GM23338 (cell line): ENCODE results near the gene ZFR2. TPM values are rescaled to one million over a fixed set of nuclear protein-coding genes. Genes with fewer than 3 reads are reported as not detected.

Experiments used
- ATAC-seq: fragments of 200-7000 bp; cut with Tn5 transposase; 3 replicates; pipeline ENCODE4 v1.9.1; 2020
- DNase-seq: peaks from one replicate; pipeline ENCODE4 v3.0.0-alpha.2; 2015; ENCODE audit warnings: low spot score
- H2AFZ ChIP-seq: fragments of 200-600 bp; sonication (generic); 2 replicates; pipeline ENCODE4 v1.8.0; 2016; ENCODE audit warnings: antibody characterized with exemption, mild to moderate bottlenecking, moderate library complexity
- H3F3A ChIP-seq: fragments of 200-600 bp; sonication (generic); replicated peaks from 2 replicates; pipeline ENCODE4 v1.8.0; 2017; ENCODE audit warnings: antibody characterized with exemption, mixed run types, low read depth
- H3K27ac ChIP-seq: fragments of 200-600 bp; sonication (generic); 2 replicates; pipeline ENCODE4 v1.6.1; 2016; ENCODE audit warnings: low read depth
- H3K27me3 ChIP-seq: fragments of 200-600 bp; sonication (generic); 2 replicates; pipeline ENCODE4 v1.8.0; 2016; ENCODE audit warnings: mild to moderate bottlenecking, mixed run types, moderate library complexity; ENCODE audit not compliant: insufficient read depth
- H3K36me3 ChIP-seq: fragments of 200-600 bp; sonication (generic); 2 replicates; pipeline ENCODE4 v1.8.0; 2016; ENCODE audit warnings: mild to moderate bottlenecking; ENCODE audit not compliant: insufficient read depth
- H3K4me1 ChIP-seq: fragments of 200-600 bp; sonication (generic); 2 replicates; pipeline ENCODE4 v1.8.0; 2016; ENCODE audit warnings: mild to moderate bottlenecking, moderate library complexity; ENCODE audit not compliant: insufficient read depth
- H3K4me2 ChIP-seq: fragments of 200-600 bp; sonication (generic); 2 replicates; pipeline ENCODE4 v1.7.1; 2017; ENCODE audit warnings: mixed run types
- H3K4me3 ChIP-seq: fragments of 200-600 bp; sonication (generic); 2 replicates; pipeline ENCODE4 v1.6.1; 2016; ENCODE audit warnings: mixed run types
- H3K79me2 ChIP-seq: fragments of 200-600 bp; sonication (generic); replicated peaks from 2 replicates; pipeline ENCODE4 v1.8.0; 2017; ENCODE audit warnings: mild to moderate bottlenecking; ENCODE audit not compliant: insufficient read depth
- H3K9me2 ChIP-seq: fragments of 200-600 bp; sonication (generic); 2 replicates; pipeline ENCODE4 v1.8.0; 2017; ENCODE audit not compliant: insufficient read depth
- H4K20me1 ChIP-seq: fragments of 200-600 bp; sonication (generic); replicated peaks from 2 replicates; pipeline ENCODE4 v1.8.0; 2017; ENCODE audit warnings: mild to moderate bottlenecking; ENCODE audit not compliant: insufficient read depth
- H3K27ac Mint-ChIP-seq: 2 replicates; pipeline ENCODE4 v1.8.0; 2020; ENCODE audit warnings: inconsistent platforms, mild to moderate bottlenecking, moderate library complexity, mixed read lengths
- H3K27me3 Mint-ChIP-seq: 3 replicates; pipeline ENCODE4 v1.8.0; 2022; ENCODE audit warnings: low read depth, mild to moderate bottlenecking, moderate library complexity, mixed read lengths, inconsistent platforms; ENCODE audit not compliant: insufficient read depth, poor library complexity
- H3K36me3 Mint-ChIP-seq: 3 replicates; pipeline ENCODE4 v1.8.0; 2021; ENCODE audit warnings: low read depth, mild to moderate bottlenecking, inconsistent platforms, moderate library complexity, mixed read lengths
- H3K4me1 Mint-ChIP-seq: 3 replicates; pipeline ENCODE4 v1.8.0; 2020; ENCODE audit warnings: mild to moderate bottlenecking, inconsistent platforms, mixed read lengths
- H3K4me3 Mint-ChIP-seq: 3 replicates; pipeline ENCODE4 v1.8.0; 2021; ENCODE audit warnings: moderate library complexity, mild to moderate bottlenecking, inconsistent platforms, mixed read lengths
- H3K9me3 Mint-ChIP-seq: 3 replicates; pipeline ENCODE4 v1.8.0; 2020; ENCODE audit warnings: moderate library complexity, mild to moderate bottlenecking, inconsistent platforms, mixed read lengths
- CREB1 ChIP-seq: fragments of 250-450 bp; sonication (Bioruptor Pico); IDR thresholded peaks from 2 replicates; pipeline ENCODE4 v1.5.0; 2020; ENCODE audit warnings: low read depth, mild to moderate bottlenecking, moderate library complexity
- CTCF ChIP-seq, 2 experiments: fragments of 200-600 bp in 1 of 2; sonication (generic) in 1 of 2; conservative IDR thresholded peaks; 2 replicates each; pipeline versions ENCODE4 v1.5.1 to v1.6.1; 2016 to 2017; ENCODE audit warnings: antibody characterized with exemption in 2 of 2, low read depth in 2 of 2, mild to moderate bottlenecking in 2 of 2, moderate library complexity in 1 of 2
- EZH2 ChIP-seq: fragments of 200-600 bp; sonication (generic); IDR thresholded peaks from one replicate; pipeline ENCODE4 v1.8.0; 2017; ENCODE audit warnings: antibody characterized with exemption, mild to moderate bottlenecking, low read depth; ENCODE audit not compliant: unreplicated experiment
- JUNB ChIP-seq: IDR thresholded peaks from one replicate; pipeline ENCODE4 v1.6.1; 2016; ENCODE audit warnings: antibody characterized with exemption; ENCODE audit not compliant: unreplicated experiment
- NANOG ChIP-seq: IDR thresholded peaks from 2 replicates; pipeline ENCODE4 v1.6.1; 2016; ENCODE audit warnings: antibody characterized with exemption, borderline replicate concordance
- POLR2AphosphoS5 ChIP-seq: IDR thresholded peaks from 2 replicates; pipeline ENCODE4 v1.6.1; 2016; ENCODE audit warnings: antibody characterized with exemption, low read depth
- REST ChIP-seq: IDR thresholded peaks from one replicate; pipeline ENCODE4 v1.6.1; 2018; ENCODE audit warnings: antibody characterized with exemption; ENCODE audit not compliant: unreplicated experiment
- STAT1 ChIP-seq: IDR thresholded peaks from one replicate; pipeline ENCODE4 v1.6.1; 2016; ENCODE audit warnings: antibody characterized with exemption; ENCODE audit not compliant: unreplicated experiment
- ZNF462 ChIP-seq: fragments of 250-450 bp; sonication (Bioruptor Pico); IDR thresholded peaks from 2 replicates; pipeline ENCODE4 v1.5.0; 2020; ENCODE audit warnings: mild to moderate bottlenecking, moderate library complexity
- polyA plus RNA-seq: library from polyadenylated mRNA; unstranded; fragments of >200 nt; fragmentation: Nextera tagmentation; extraction: Ambion mirVana; gene quantifications from 2 replicates; pipeline ENCODE4 v1.2.1, GENCODE V29; 2016
- total RNA-seq: library from RNA; depleted of rRNA; stranded (reverse); fragments of >200 nt; shearing (Covaris generic); gene quantifications from 2 replicates; pipeline ENCODE4 v1.2.3, GENCODE V29; 2014

Gene ZFR2
- total and polyA plus RNA-seq, 2 experiments from 2014 or later, result 15.8 to 31.3 TPM

- no peaks in the 10 kb centered on the region for H4K20me1 ChIP-seq
- H3K4me3 Mint-ChIP-seq, result no peak overlapping the region
- no peaks in the 10 kb centered on the region for H3K36me3 Mint-ChIP-seq
- TF ChIP-seq POLR2AphosphoS5, result no peak
- no peak for TF ChIP-seq REST
- TF ChIP-seq CTCF (conservative IDR thresholded peaks at IDR 0.05; ENCODE audit: low read depth in 2 of 2), result no peak
- no peak for TF ChIP-seq ZNF462
- no peak for TF ChIP-seq STAT1
- no peak for TF ChIP-seq EZH2
- TF ChIP-seq CREB1 (CRISPR knock-in tag), result no peak
- no peak for TF ChIP-seq NANOG
- TF ChIP-seq JUNB, result no peak
- no peaks in the 10 kb centered on the region for H3K27me3 ChIP-seq
- H3K27me3 Mint-ChIP-seq, result peaks cover 2% of the 10 kb centered on the region
- H3K4me2 ChIP-seq, result no peak overlapping the region
- no peaks in the 10 kb centered on the region for H3K4me1 ChIP-seq
- no peaks in the 10 kb centered on the region for H3K9me2 ChIP-seq
- no peak for DNase-seq
- no peaks in the 10 kb centered on the region for H3F3A ChIP-seq
- no peaks in the 10 kb centered on the region for H3K9me3 Mint-ChIP-seq
- H3K79me2 ChIP-seq, result no peaks in the 10 kb centered on the region
- no peak overlapping the region for H3K27ac ChIP-seq
- H2AFZ ChIP-seq, result no peak overlapping the region
- H3K4me3 ChIP-seq, result no peak overlapping the region
- H3K4me1 Mint-ChIP-seq, result no peaks in the 10 kb centered on the region
- no peak overlapping the region for H3K27ac Mint-ChIP-seq
- H3K36me3 ChIP-seq, result no peaks in the 10 kb centered on the region
- ATAC-seq, result no peak
Measured at GRCh38 chr19:3830621-3831589, 37.9 kb downstream of the ZFR2 start.
